Sigmoid colon (tissue), 4 donors: Measurements from ENCODE around the gene TMEM141.

Experiments
- CTCF ChIP-seq, 4 experiments: fragments of 450-650 bp in 3 of 4; fragments of 200-600 bp in 1 of 4; IDR thresholded peaks; one replicate each; pipeline ENCODE4 v1.5.1; 2016 to 2019; ENCODE audit warnings: antibody characterized with exemption in 4 of 4, mild to moderate bottlenecking in 3 of 4, moderate library complexity in 2 of 4
- POLR2AphosphoS5 ChIP-seq, 4 donors: sonication (generic); formaldehyde crosslinking; IDR thresholded peaks; one replicate each; pipeline ENCODE4 v1.6.1; 2017; ENCODE audit warnings: antibody characterized with exemption in 4 of 4

GRCh38 chr9:136762221-136762691 lies 28.9 kb upstream of the TMEM141 start:
- no peak for TF ChIP-seq CTCF (IDR thresholded peaks at IDR 0.05)
- TF ChIP-seq POLR2AphosphoS5 (IDR thresholded peaks at IDR 0.05) = no peak
